SW 1271 (cell line): Measurements from ENCODE around the gene TXLNG.

Experiments
- DNase-seq, 2 experiments: peaks; one replicate each; lab custom pipeline; 2025; lab: John Stamatoyannopoulos, UW

Gene TXLNG

GRCh38 chrX:16839219-16839851 lies 53.1 kb downstream of the TXLNG start:
- DNase-seq, result no peak

- no peak for DNase-seq
These were observed 53.7 kb downstream of the TXLNG start for GRCh38 chrX:16839852-16840460.

- DNase-seq, result no peak
These were observed 56.4 kb downstream of the TXLNG start for GRCh38 chrX:16842684-16843083.

- no peak for DNase-seq
These were observed 57.1 kb downstream of the TXLNG start for GRCh38 chrX:16843208-16843909.

- no peak for DNase-seq
These were observed 59.4 kb downstream of the TXLNG start for GRCh38 chrX:16845686-16846085.

GRCh38 chrX:16848541-16848940 lies 62.3 kb downstream of the TXLNG start:
- no peak for DNase-seq

GRCh38 chrX:16851421-16851820 lies 65.2 kb downstream of the TXLNG start:
- DNase-seq, result no peak

GRCh38 chrX:16851827-16852226 lies 65.6 kb downstream of the TXLNG start:
- no peak for DNase-seq

GRCh38 chrX:16852617-16853179 lies 66.4 kb downstream of the TXLNG start:
- DNase-seq, result no peak

- DNase-seq, result no peak
These were observed 67.3 kb downstream of the TXLNG start for GRCh38 chrX:16853537-16853936.

- no peak for DNase-seq
These were observed 69.3 kb downstream of the TXLNG start for GRCh38 chrX:16855363-16856075.

GRCh38 chrX:16856076-16856404 lies 69.8 kb downstream of the TXLNG start:
- DNase-seq, result peak in 1 of 2 experiments; percentile 11

GRCh38 chrX:16856744-16857143 lies 70.5 kb downstream of the TXLNG start:
- no peak for DNase-seq

GRCh38 chrX:16862829-16863228 lies 76.6 kb downstream of the TXLNG start:
- no peak for DNase-seq

- no peak for DNase-seq
These were observed 81.7 kb downstream of the TXLNG start for GRCh38 chrX:16867947-16868346.

- DNase-seq, result no peak
These were observed 82.7 kb downstream of the TXLNG start for GRCh38 chrX:16868920-16869319.

GRCh38 chrX:16869393-16870094 lies 83.3 kb downstream of the TXLNG start:
- DNase-seq, result no peak

GRCh38 chrX:16870095-16870861 lies 84.0 kb downstream of the TXLNG start, which contains the start of gene RBBP7:
Gene RBBP7 (minus strand): TSS chrX:16870362. CDS start chrX:16870053, 309 bp downstream.
- peak; percentile 16 to 64 for DNase-seq

- no peak for DNase-seq
These were observed 84.9 kb downstream of the TXLNG start for GRCh38 chrX:16870862-16871815.

GRCh38 chrX:16873106-16873505 lies 86.8 kb downstream of the TXLNG start:
- DNase-seq, result no peak
